Pancreas (tissue), 10 donors: ENCODE measurements around the gene ELL. TPM values are rescaled to one million over a fixed set of nuclear protein-coding genes. Genes with fewer than 3 reads are reported as not detected.

Experiments used
- ATAC-seq, 4 donors: fragments of 200-7000 bp; cut with Tn5 transposase; one replicate each; pipeline versions ENCODE4 v1.8.0 to v1.9.1; 2020; ENCODE audit warnings: mild to moderate bottlenecking in 4 of 4, moderate library complexity in 4 of 4
- DNase-seq, 6 donors: peaks; one replicate each; pipeline ENCODE4 v3.0.0-alpha.2; 2020
- FAIRE-seq: peaks from 2 replicates; lab custom pipeline; 2012; peaks lifted over from hg19 to GRCh38; lab: Jason Lieb, UNC
- H3K27ac ChIP-seq, 4 donors: fragments of 200-600 bp; sonication (generic); 1 replicate in 3 of 4; 2 replicates in 1 of 4; pipeline versions ENCODE4 v1.5.0 to v1.8.0; 2020
- H3K27me3 ChIP-seq, 4 donors: fragments of 200-600 bp; one replicate each; pipeline ENCODE4 v1.8.0; 2021
- H3K36me3 ChIP-seq, 3 donors: fragments of 200-600 bp; sonication (generic) in 1 of 3; one replicate each; pipeline versions ENCODE4 v1.5.0 to v1.8.0; 2020 to 2021
- H3K4me1 ChIP-seq, 3 donors: fragments of 200-600 bp; one replicate each; pipeline ENCODE4 v1.8.0; 2021
- H3K4me3 ChIP-seq, 4 donors: fragments of 200-600 bp; sonication (generic) in 2 of 4; one replicate each; pipeline versions ENCODE4 v1.5.0 to v1.8.0; 2020 to 2021
- H3K9me3 ChIP-seq, 4 donors: fragments of 200-600 bp; one replicate each; pipeline ENCODE4 v1.8.0; 2021
- CTCF ChIP-seq, 4 donors: fragments of 200-600 bp; sonication (generic) in 3 of 4; IDR thresholded peaks; one replicate each; pipeline versions ENCODE4 v1.5.0 to v1.8.0; 2021; ENCODE audit warnings: antibody characterized with exemption in 4 of 4
- WGBS, 2 donors: extraction: QIAGEN DNeasy Blood & Tissue Kit; methylation state at CpG; one replicate each; pipeline ENCODE4 v1.1.7; 2013; 5-methylcytosine and 5-hydroxymethylcytosine counted together
- intact Hi-C, 3 donors: fragments of 100-400 bp; cut with DNase I; formaldehyde crosslinking; loops; one replicate each; pipeline versions ENCODE4 v1.11.1 to v1.14.2; 2022
- polyA plus RNA-seq, 2 donors: library from polyadenylated mRNA; stranded (reverse); fragments of 200-250 nt; gene quantifications; one replicate each; pipeline ENCODE4 v1.2.3, GENCODE V29; 2013
- total RNA-seq, 6 donors: library from RNA; stranded (reverse); fragmentation: NEBNext Ultra II Directional in 4 of 6; extraction: Animal tissue kit (Norgen Biotek cat#: 25700) in 4 of 6; gene quantifications; one replicate each; pipeline versions ENCODE4 v1.2.1 to v1.2.4, GENCODE V29; 2021 to 2023
- donor health status: healthy with polysubstance abuse.
- donor health status: DM: no; HTN: no; CAD: no; lungs with moderate emphysema.
- donor health status: DM: no; HTN: no; CAD: no.
- donor health status: control.
- donor health status: control.
- donor health status: Bipolar disorder and iron deficiency.
- donor health status: DM: yes; HTN: yes; CAD: no.
- donor health status: DM: no; HTN: no; CAD: no.
- donor health status: DM: no; HTN: no; CAD: no.
- donor health status: DM: yes; HTN: yes; CAD: no.

ELL gene
- total and polyA plus RNA-seq, 8 donors, result 5.8 to 13.4 (median 9.8) TPM

- no peak overlapping the region for H3K4me3 ChIP-seq
- H3K36me3 ChIP-seq, result peaks cover 4 to 54% (median 23%) of the 10 kb centered on the region in 3 donors
- WGBS, 2 donors, result 92 to 95% methylated on average over 12 of the region's 12 CpGs
- H3K9me3 ChIP-seq, result no peaks in the 10 kb centered on the region
- TF ChIP-seq CTCF (IDR thresholded peaks at IDR 0.05), result no peak
- DNase-seq (peak in 1 of 6 donors; percentile 11), ATAC-seq (no peak), FAIRE-seq (no peak)
- H3K4me1 ChIP-seq, result peaks cover 0 to 4% (median 0%) of the 10 kb centered on the region in 3 donors
- intact Hi-C loops, result loop anchor here in 1 of 3 donors (10.0 kb wide), 1 partner anchor 398 kb away; no protein-coding TSS in a partner anchor
- H3K27me3 ChIP-seq, result no peaks in the 10 kb centered on the region
- H3K27ac ChIP-seq, result no peak overlapping the region
These were observed 75.0 kb downstream of the ELL start for GRCh38 chr19:18446811-18447359.

- H3K36me3 ChIP-seq, result peaks cover 4 to 54% (median 23%) of the 10 kb centered on the region in 3 donors
- WGBS, 2 donors, result 88 to 91% methylated on average over 34 of the region's 34 CpGs
- no peak for ATAC-seq
- intact Hi-C loops, result loop anchor here in 1 of 3 donors (10.0 kb wide), 1 partner anchor 399 kb away; no protein-coding TSS in a partner anchor
- H3K4me3 ChIP-seq, result no peak overlapping the region
- TF ChIP-seq CTCF (IDR thresholded peaks at IDR 0.05), result no peak
- DNase-seq, result peak in 1 of 6 donors; percentile 18
- peaks cover 0 to 2% (median 0%) of the 10 kb centered on the region in 3 donors for H3K4me1 ChIP-seq
- no peak for FAIRE-seq
- H3K9me3 ChIP-seq, result no peaks in the 10 kb centered on the region
- H3K27ac ChIP-seq, result no peak overlapping the region
- H3K27me3 ChIP-seq, result no peaks in the 10 kb centered on the region
These were observed 75.6 kb downstream of the ELL start for GRCh38 chr19:18446145-18446810.

- H3K36me3 ChIP-seq, result peaks cover 4 to 50% (median 23%) of the 10 kb centered on the region in 3 donors
- intact Hi-C loops, result loop anchor here in 1 of 3 donors (10.0 kb wide), 1 partner anchor 399 kb away; no protein-coding TSS in a partner anchor
- DNase-seq (no peak), ATAC-seq (no peak), FAIRE-seq (no peak)
- H3K4me3 ChIP-seq, result no peak overlapping the region
- H3K27me3 ChIP-seq, result no peaks in the 10 kb centered on the region
- no peaks in the 10 kb centered on the region for H3K4me1 ChIP-seq
- TF ChIP-seq CTCF (IDR thresholded peaks at IDR 0.05), result no peak
- H3K27ac ChIP-seq, result no peak overlapping the region
- H3K9me3 ChIP-seq, result no peaks in the 10 kb centered on the region
- WGBS, 2 donors, result 82% methylated on average over 15 of the region's 15 CpGs
These were observed 76.5 kb downstream of the ELL start for GRCh38 chr19:18445262-18445948.

GRCh38 chr19:18444513-18444912, 77.4 kb downstream of the ELL start:
- intact Hi-C loops, result loop anchor here in 1 of 3 donors (10.0 kb wide), 1 partner anchor 400 kb away; no protein-coding TSS in a partner anchor
- Histone ChIP-seq H3K27ac (no peak overlapping the region), H3K36me3 (peaks cover 4 to 41% (median 15%) of the 10 kb centered on the region in 3 donors), H3K9me3 (no peaks in the 10 kb centered on the region), H3K4me1 (no peaks in the 10 kb centered on the region), H3K27me3 (no peaks in the 10 kb centered on the region), H3K4me3 (no peak overlapping the region)
- TF ChIP-seq CTCF (IDR thresholded peaks at IDR 0.05), result no peak
- WGBS, 2 donors, result 94 to 95% methylated on average over 19 of the region's 19 CpGs
- no peak for DNase-seq
- no peak for FAIRE-seq
- no peak for ATAC-seq
